Upper lobe of left lung (tissue), 6 donors: ENCODE results near the gene FAM216A. TPM values are rescaled to one million over a fixed set of nuclear protein-coding genes. Genes with fewer than 3 reads are reported as not detected.
"Not testable (repeated sequence)": the region's sequence is repeated elsewhere in the genome, so short reads cannot be mapped to it uniquely, and the experiment has no call there.

Experiments
- ATAC-seq, 2 donors: fragments of 200-7000 bp; cut with Tn5 transposase; one replicate each; pipeline ENCODE4 v1.9.1; 2022; ENCODE audit warnings: mild to moderate bottlenecking in 2 of 2, moderate library complexity in 2 of 2; ENCODE audit not compliant: low FRiP score in 2 of 2
- DNase-seq, 2 donors: peaks; one replicate each; pipeline ENCODE4 v3.0.0-alpha.2; 2019 to 2020
- H3K27ac ChIP-seq, 4 donors: fragments of 200-600 bp; sonication (generic); one replicate each; pipeline ENCODE4 v1.5.1; 2016 to 2019
- H3K27me3 ChIP-seq, 4 donors: fragments of 200-600 bp; sonication (generic); one replicate each; pipeline ENCODE4 v1.5.1; 2017 to 2019
- H3K36me3 ChIP-seq, 4 donors: fragments of 200-600 bp; sonication (generic); one replicate each; pipeline ENCODE4 v1.5.1; 2016 to 2019
- H3K4me1 ChIP-seq, 4 donors: fragments of 200-600 bp; sonication (generic); one replicate each; pipeline ENCODE4 v1.5.1; 2018 to 2019
- H3K4me3 ChIP-seq, 4 donors: fragments of 200-600 bp; sonication (generic); one replicate each; pipeline ENCODE4 v1.5.1; 2017 to 2019; ENCODE audit warnings: mild to moderate bottlenecking in 2 of 4, moderate library complexity in 1 of 4
- H3K9me3 ChIP-seq, 4 donors: fragments of 200-600 bp; sonication (generic); one replicate each; pipeline ENCODE4 v1.5.1; 2018 to 2019
- EP300 ChIP-seq, 4 donors: sonication (generic); formaldehyde crosslinking; IDR thresholded peaks; one replicate each; pipeline ENCODE4 v1.5.1; 2017; ENCODE audit warnings: antibody characterized with exemption in 4 of 4, control low read depth in 2 of 4
- POLR2A ChIP-seq, 4 donors: fragments of 450-650 bp; IDR thresholded peaks; one replicate each; pipeline ENCODE4 v1.5.1; 2016 to 2017; ENCODE audit warnings: antibody characterized with exemption in 4 of 4, mild to moderate bottlenecking in 2 of 4
- POLR2AphosphoS5 ChIP-seq, 2 donors: sonication (generic); formaldehyde crosslinking; IDR thresholded peaks; one replicate each; pipeline ENCODE4 v1.5.1; 2017; ENCODE audit warnings: antibody characterized with exemption in 2 of 2
- WGBS, 2 donors: methylation state at CpG; one replicate each; pipeline ENCODE4 v1.1.5; 2017 to 2018; 5-methylcytosine and 5-hydroxymethylcytosine counted together
- total RNA-seq, 6 donors: library from RNA; depleted of rRNA in 4 of 6; stranded (reverse); fragments of >200 nt in 4 of 6; gene quantifications; one replicate each; pipeline versions ENCODE4 v1.1.0 to v1.2.1, GENCODE V29; 2016 to 2021
- TF ChIP-seq, protein P1 (sequence below), 6 experiments: fragments of 450-650 bp in 4 of 6; fragments of 200-600 bp in 2 of 6; sonication (generic) in 2 of 6; IDR thresholded peaks; one replicate each; pipeline ENCODE4 v1.5.1; 2016 to 2019; ENCODE audit warnings: antibody characterized with exemption in 6 of 6
- donor health status: DM: no; HTN: no; CAD: no; lungs with moderate emphysema.
- donor health status: DM: no; HTN: yes; CAD: no; lungs with severe emphysema.

Gene FAM216A
- total RNA-seq, 6 donors from 2014 or later: 3.1 to 6.1 (median 3.2) TPM

DNA sequence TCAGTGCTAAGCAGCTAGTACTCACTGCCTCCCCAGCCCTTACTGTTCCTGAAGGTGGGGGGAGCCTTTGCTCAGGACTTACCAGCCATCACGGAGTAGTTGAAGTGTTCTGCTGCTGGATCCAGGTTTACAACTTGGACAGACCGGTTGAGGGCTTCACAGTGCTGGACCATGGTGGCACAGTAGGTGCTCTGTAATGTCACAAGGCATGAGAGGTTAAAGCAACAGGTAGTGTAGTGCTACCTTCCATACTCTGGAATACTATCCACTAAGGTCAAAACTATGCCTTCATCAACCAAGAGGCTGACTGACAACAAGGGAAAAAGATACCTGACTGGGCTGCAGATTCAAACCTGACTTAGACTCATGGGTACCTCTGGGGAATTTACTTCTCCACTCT, 3.6 kb upstream of the FAM216A start:
- Histone ChIP-seq H3K9me3 (no peaks in the 10 kb centered on the region), H3K4me1 (peaks cover 18 to 28% (median 21%) of the 10 kb centered on the region in 4 donors), H3K4me3 (no peak overlapping the region), H3K36me3 (peaks cover 0 to 44% (median 11%) of the 10 kb centered on the region in 4 donors), H3K27me3 (no peaks in the 10 kb centered on the region), H3K27ac (no peak overlapping the region)
- no peak for DNase-seq
- 92 to 96% methylated on average over 2 of the region's 2 CpGs for WGBS, 2 donors
- TF ChIP-seq POLR2A (IDR thresholded peaks at IDR 0.05) (no peak), POLR2AphosphoS5 (IDR thresholded peaks at IDR 0.05) (no peak), EP300 (IDR thresholded peaks at IDR 0.05) (no peak)
- TF ChIP-seq, protein P1, sequence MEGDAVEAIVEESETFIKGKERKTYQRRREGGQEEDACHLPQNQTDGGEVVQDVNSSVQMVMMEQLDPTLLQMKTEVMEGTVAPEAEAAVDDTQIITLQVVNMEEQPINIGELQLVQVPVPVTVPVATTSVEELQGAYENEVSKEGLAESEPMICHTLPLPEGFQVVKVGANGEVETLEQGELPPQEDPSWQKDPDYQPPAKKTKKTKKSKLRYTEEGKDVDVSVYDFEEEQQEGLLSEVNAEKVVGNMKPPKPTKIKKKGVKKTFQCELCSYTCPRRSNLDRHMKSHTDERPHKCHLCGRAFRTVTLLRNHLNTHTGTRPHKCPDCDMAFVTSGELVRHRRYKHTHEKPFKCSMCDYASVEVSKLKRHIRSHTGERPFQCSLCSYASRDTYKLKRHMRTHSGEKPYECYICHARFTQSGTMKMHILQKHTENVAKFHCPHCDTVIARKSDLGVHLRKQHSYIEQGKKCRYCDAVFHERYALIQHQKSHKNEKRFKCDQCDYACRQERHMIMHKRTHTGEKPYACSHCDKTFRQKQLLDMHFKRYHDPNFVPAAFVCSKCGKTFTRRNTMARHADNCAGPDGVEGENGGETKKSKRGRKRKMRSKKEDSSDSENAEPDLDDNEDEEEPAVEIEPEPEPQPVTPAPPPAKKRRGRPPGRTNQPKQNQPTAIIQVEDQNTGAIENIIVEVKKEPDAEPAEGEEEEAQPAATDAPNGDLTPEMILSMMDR (IDR thresholded peaks at IDR 0.05): no peak
- ATAC-seq: no peak

DNA sequence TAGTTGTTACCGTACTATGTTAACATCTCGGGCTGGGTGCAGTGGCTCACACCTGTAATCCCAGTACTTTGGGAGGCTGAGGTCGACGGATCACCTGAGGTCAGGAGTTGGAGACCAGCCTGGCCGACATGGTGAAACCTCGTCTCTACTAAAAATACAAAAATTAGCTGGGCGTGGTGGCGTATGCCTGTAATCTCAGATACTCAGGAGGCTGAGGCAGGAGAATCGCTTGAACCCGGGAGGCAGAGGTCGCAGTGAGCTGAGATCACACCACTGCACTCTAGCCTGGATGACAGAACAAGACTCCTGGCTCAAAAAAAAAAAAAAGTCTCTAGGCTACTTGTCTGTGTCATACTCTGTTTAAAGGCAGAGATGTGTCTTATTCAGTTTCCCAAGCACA, 2.9 kb upstream of the FAM216A start:
- not testable (repeated sequence) for ATAC-seq, H3K27me3 ChIP-seq, H3K27ac ChIP-seq, H3K4me3 ChIP-seq, DNase-seq, H3K9me3 ChIP-seq
- Histone ChIP-seq H3K4me1 (peaks cover 18 to 28% (median 21%) of the 10 kb centered on the region in 4 donors), H3K36me3 (peaks cover 0 to 36% (median 11%) of the 10 kb centered on the region in 4 donors)
- 94 to 96% methylated on average over 11 of the region's 11 CpGs for WGBS, 2 donors

- DNase-seq (no peak), ATAC-seq (no peak)
- H3K9me3 ChIP-seq: no peaks in the 10 kb centered on the region
- H3K4me3 ChIP-seq: peak overlapping the region in 2 of 4 donors; percentile 93
- H3K4me1 ChIP-seq: peaks cover 18 to 28% (median 21%) of the 10 kb centered on the region in 4 donors
- no peaks in the 10 kb centered on the region for H3K27me3 ChIP-seq
- TF ChIP-seq POLR2A (IDR thresholded peaks at IDR 0.05): no peak
- TF ChIP-seq, protein P1 (IDR thresholded peaks at IDR 0.05): no peak
- TF ChIP-seq POLR2AphosphoS5 (IDR thresholded peaks at IDR 0.05): no peak
- TF ChIP-seq EP300 (IDR thresholded peaks at IDR 0.05): no peak
- 56 to 72% methylated on average over 5 of the region's 5 CpGs for WGBS, 2 donors
- peak overlapping the region in 1 of 4 donors; percentile 94 for H3K27ac ChIP-seq
- H3K36me3 ChIP-seq: peaks cover 0 to 31% (median 11%) of the 10 kb centered on the region in 4 donors
Observed at GRCh38 chr12:110466791-110467190, 1.9 kb upstream of the FAM216A start.

DNA sequence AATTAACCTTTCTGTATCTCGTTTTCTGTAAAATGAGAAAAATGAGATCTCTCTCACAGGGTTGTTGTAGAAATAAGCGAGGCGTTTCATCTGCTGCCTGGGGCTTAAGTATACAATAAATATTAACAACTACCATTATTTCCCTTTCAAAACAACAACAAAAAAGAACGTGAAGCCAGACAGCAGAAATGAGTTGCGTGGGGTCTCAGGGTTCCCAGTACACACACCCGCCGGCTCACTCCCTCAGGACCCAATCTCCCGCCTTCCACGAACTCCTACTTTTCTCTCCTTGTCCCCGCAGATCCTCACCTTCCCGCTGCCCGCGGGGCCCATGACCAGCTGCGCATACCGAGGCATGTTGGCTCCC, 815 bp upstream of the FAM216A start:
- H3K36me3 ChIP-seq: peaks cover 0 to 22% (median 10%) of the 10 kb centered on the region in 4 donors
- no peak for DNase-seq
- H3K27ac ChIP-seq: peak overlapping the region; percentile 87 to 94 (median 90)
- no peak for ATAC-seq
- H3K4me3 ChIP-seq: peak overlapping the region; percentile 71 to 93 (median 92)
- 0 to 2% methylated on average over 15 of the region's 15 CpGs for WGBS, 2 donors
- H3K9me3 ChIP-seq: no peaks in the 10 kb centered on the region
- peaks cover 18 to 28% (median 21%) of the 10 kb centered on the region in 4 donors for H3K4me1 ChIP-seq
- no peaks in the 10 kb centered on the region for H3K27me3 ChIP-seq
- TF ChIP-seq, protein P1 (IDR thresholded peaks at IDR 0.05): no peak
- peak in 3 of 4 donors; percentile 74 to 87 (median 85) for TF ChIP-seq POLR2A (IDR thresholded peaks at IDR 0.05)

GRCh38 chr12:110475426-110475825, 6.8 kb downstream of the FAM216A start:
- Histone ChIP-seq H3K9me3 (no peaks in the 10 kb centered on the region), H3K27ac (no peak overlapping the region), H3K36me3 (peaks cover 0 to under 1% (median 0%) of the 10 kb centered on the region in 4 donors), H3K4me1 (no peaks in the 10 kb centered on the region), H3K4me3 (no peak overlapping the region), H3K27me3 (no peaks in the 10 kb centered on the region)
- 94% methylated on average over 7 of the region's 7 CpGs for WGBS, 2 donors
- no peak for DNase-seq
- no peak for ATAC-seq
- no peak for TF ChIP-seq POLR2A (IDR thresholded peaks at IDR 0.05)
- TF ChIP-seq, protein P1 (IDR thresholded peaks at IDR 0.05): no peak
- TF ChIP-seq POLR2AphosphoS5 (IDR thresholded peaks at IDR 0.05): no peak
- no peak for TF ChIP-seq EP300 (IDR thresholded peaks at IDR 0.05)
